Sigmoid colon (tissue), 4 donors: ENCODE results near the gene RGS19.

ENCODE experiments used
- CTCF ChIP-seq, 4 experiments: fragments of 450-650 bp in 3 of 4; fragments of 200-600 bp in 1 of 4; IDR thresholded peaks; one replicate each; pipeline ENCODE4 v1.5.1; 2016 to 2019; ENCODE audit warnings: antibody characterized with exemption in 4 of 4, mild to moderate bottlenecking in 3 of 4, moderate library complexity in 2 of 4
- EP300 ChIP-seq, 4 donors: sonication (generic); formaldehyde crosslinking; IDR thresholded peaks; one replicate each; pipeline ENCODE4 v1.6.1; 2017; ENCODE audit warnings: antibody characterized with exemption in 4 of 4
- POLR2A ChIP-seq, 2 donors: fragments of 450-650 bp; IDR thresholded peaks; one replicate each; pipeline ENCODE4 v1.6.1; 2016; ENCODE audit warnings: antibody characterized with exemption in 2 of 2, mild to moderate bottlenecking in 2 of 2, moderate library complexity in 2 of 2

DNA sequence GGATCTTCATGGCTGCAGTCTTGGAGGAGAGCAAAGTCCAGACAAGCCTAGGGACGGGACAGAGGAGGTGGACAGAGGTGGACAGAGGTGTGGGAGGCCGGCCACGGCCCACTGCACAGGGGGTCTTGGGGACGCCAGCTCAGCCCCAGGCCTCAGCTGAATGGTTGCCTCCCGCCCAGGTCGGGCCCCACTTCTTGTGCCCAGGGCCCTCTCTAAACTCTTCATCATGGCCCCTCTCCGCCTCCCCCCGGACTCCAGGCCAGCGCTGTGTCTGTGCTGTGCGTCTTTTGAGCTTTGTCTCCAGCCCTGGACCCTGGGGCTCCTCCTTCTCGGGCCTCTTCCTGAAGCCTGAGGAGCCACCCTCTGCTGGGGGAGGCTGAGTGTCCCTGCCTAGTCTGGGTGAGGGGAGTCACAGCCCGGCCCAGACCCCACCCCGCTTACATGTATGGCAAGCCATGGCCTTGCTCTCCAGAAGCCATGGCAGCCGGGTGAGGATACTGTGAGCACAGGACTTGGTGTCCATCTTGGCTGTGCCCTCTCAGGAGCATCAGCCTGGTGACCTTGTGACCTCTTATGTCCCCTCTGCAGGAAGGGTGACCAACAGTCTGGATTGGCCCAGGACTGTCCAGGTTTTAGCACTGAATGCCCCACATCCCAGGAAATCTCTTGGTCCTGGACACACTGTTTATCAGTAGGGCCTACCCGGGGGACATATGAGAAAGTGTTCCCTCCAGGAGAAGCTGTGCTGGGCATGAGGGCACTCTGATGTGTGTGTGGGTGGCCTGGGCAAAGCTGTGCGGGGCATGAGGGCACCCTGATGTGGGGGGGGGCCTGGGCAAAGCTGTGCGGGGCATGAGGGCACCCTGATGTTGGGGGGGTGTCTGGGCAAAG, 37.5 kb upstream of the RGS19 start:
- TF ChIP-seq CTCF (IDR thresholded peaks at IDR 0.05) (no peak), POLR2A (IDR thresholded peaks at IDR 0.05) (no peak), EP300 (IDR thresholded peaks at IDR 0.05) (no peak)
